Panc1 (cell line): Measurements from ENCODE around the gene KAT14. TPM values are rescaled to one million over a fixed set of nuclear protein-coding genes. Genes with fewer than 3 reads are reported as not detected.

Experiments used
- ATAC-seq: fragments of 200-7000 bp; cut with Tn5 transposase; 2 replicates; pipeline ENCODE4 v1.9.1; 2020; ENCODE audit warnings: mild to moderate bottlenecking, moderate library complexity
- BruUV-seq: library from RNA; stranded (reverse); fragments of 400-500 nt; replicated peaks from 2 replicates; lab custom pipeline; 2021; lab: Mats Ljungman, UMichigan
- CTCF ChIA-PET: fragments of 300-600 bp; sonication (Branson Sonifier 250); formaldehyde crosslinking; loops from one replicate; lab custom pipeline; 2022; ENCODE audit warnings: antibody characterized with exemption; lab: Charles Lee
- POLR2A ChIA-PET: fragments of 300-600 bp; sonication (Branson Sonifier 250); formaldehyde crosslinking; loops from one replicate; lab custom pipeline; 2022; ENCODE audit warnings: antibody characterized with exemption; lab: Charles Lee
- DNase-seq: peaks from one replicate; pipeline ENCODE4 v3.0.0-alpha.2; 2010; ENCODE audit warnings: low read depth, low spot score
- H3K27ac ChIP-seq: 2 replicates; pipeline ENCODE4 v1.5.1; 2011; ENCODE audit warnings: mild to moderate bottlenecking, low read length, inconsistent platforms
- H3K27me3 ChIP-seq: fragments of 200-500 bp; sonication (Bioruptor generic); 2 replicates; pipeline ENCODE4 v1.6.0; 2014; ENCODE audit warnings: low read length, inconsistent platforms; ENCODE audit not compliant: control insufficient read depth, insufficient read depth
- H3K36me3 ChIP-seq: fragments of 200-500 bp; sonication (Bioruptor generic); 2 replicates; pipeline ENCODE4 v1.5.1; 2014; ENCODE audit warnings: inconsistent platforms, mild to moderate bottlenecking, low read length, moderate library complexity; ENCODE audit not compliant: control insufficient read depth, insufficient read depth
- H3K4me1 ChIP-seq: 2 replicates; pipeline ENCODE4 v1.5.1; 2011; ENCODE audit warnings: inconsistent platforms, mild to moderate bottlenecking, low read length, moderate library complexity; ENCODE audit not compliant: control insufficient read depth, insufficient read depth
- H3K4me3 ChIP-seq, 2 experiments: 2 replicates each; pipeline ENCODE4 v1.5.1; 2011 to 2012; ENCODE audit warnings: low read depth in 2 of 2, low read length in 2 of 2, mild to moderate bottlenecking in 2 of 2, inconsistent platforms in 1 of 2, moderate library complexity in 1 of 2
- H3K9me3 ChIP-seq: fragments of 200-500 bp; sonication (Bioruptor generic); 2 replicates; pipeline ENCODE4 v1.5.1; 2014; ENCODE audit warnings: low read depth, mild to moderate bottlenecking, inconsistent platforms, low read length, moderate library complexity; ENCODE audit not compliant: control insufficient read depth, insufficient read depth
- CTCF ChIP-seq: fragments of 450-650 bp; IDR thresholded peaks from 2 replicates; pipeline ENCODE4 v1.5.1; 2017; ENCODE audit warnings: mild to moderate bottlenecking
- POLR2AphosphoS5 ChIP-seq: IDR thresholded peaks from 2 replicates; pipeline ENCODE4 v1.6.1; 2012; ENCODE audit warnings: mild to moderate bottlenecking, low read depth, low read length, moderate library complexity
- REST ChIP-seq, 2 experiments: IDR thresholded peaks; 2 replicates each; pipeline ENCODE4 v1.6.1; 2011 to 2012; ENCODE audit warnings: low read depth in 2 of 2, control low read depth in 1 of 2, low read length in 1 of 2, mild to moderate bottlenecking in 1 of 2, moderate library complexity in 1 of 2; ENCODE audit not compliant: insufficient read depth in 1 of 2
- SIN3A ChIP-seq: IDR thresholded peaks from 2 replicates; pipeline ENCODE4 v1.6.1; 2012; ENCODE audit warnings: low read depth, mild to moderate bottlenecking, low read length, moderate library complexity, borderline replicate concordance; ENCODE audit not compliant: insufficient read depth
- TCF7L2 ChIP-seq: IDR thresholded peaks from 2 replicates; pipeline ENCODE4 v1.6.1; 2011; ENCODE audit warnings: mild to moderate bottlenecking, low read depth, low read length, inconsistent platforms
- in situ Hi-C: cut with HindIII; loops from 2 replicates; pipeline ENCODE4 v1.10.0; 2016; ENCODE audit warnings: low sequenced_read_pairs, low pct_unique_long_range_greater_than_20kb
- intact Hi-C: fragments of 100-400 bp; cut with micrococcal nuclease; formaldehyde crosslinking; loops from one replicate; pipeline ENCODE4 v1.10.0; 2022; ENCODE audit not compliant: unreplicated experiment
- total RNA-seq: library from RNA; stranded (reverse); gene quantifications from one replicate; pipeline ENCODE4 v1.2.1, GENCODE V29; 2021; ENCODE audit not compliant: unreplicated experiment

Gene KAT14
- total RNA-seq, 1 experiment from 2014 or later, result 12.7 TPM

GRCh38 chr20:18165553-18165952 is 27.9 kb downstream of the KAT14 start:
- in situ Hi-C loops (no loop called here), intact Hi-C loops (loop anchor here (10.0 kb wide), 1 partner anchor 109 kb away; no protein-coding TSS in a partner anchor)
- TF ChIP-seq TCF7L2 (no peak), CTCF (no peak), REST (IDR thresholded peaks at IDR 0.05; ENCODE audit: insufficient read depth in 1 of 2, low read depth in 2 of 2, low read length in 1 of 2) (no peak), POLR2AphosphoS5 (no peak), SIN3A (no peak)
- no peaks in the 10 kb centered on the region for H3K27me3 ChIP-seq
- no peaks in the 10 kb centered on the region; the same call in 1 of the 2 replicates for H3K36me3 ChIP-seq
- no peaks in the 10 kb centered on the region for H3K9me3 ChIP-seq
- no peak overlapping the region for H3K4me3 ChIP-seq
- CTCF ChIA-PET, result no interaction called here
- BruUV-seq, result no TSS peak
- no peak overlapping the region for H3K27ac ChIP-seq
- DNase-seq (no peak), ATAC-seq (no peak)
- no peaks in the 10 kb centered on the region for H3K4me1 ChIP-seq
- POLR2A ChIA-PET, result no interaction called here

GRCh38 chr20:18166241-18166881 is 28.7 kb downstream of the KAT14 start:
- no peaks in the 10 kb centered on the region; the same call in 1 of the 2 replicates for H3K36me3 ChIP-seq
- POLR2A ChIA-PET, result no interaction called here
- DNase-seq, result no peak
- no peak overlapping the region for H3K4me3 ChIP-seq
- no peaks in the 10 kb centered on the region for H3K4me1 ChIP-seq
- in situ Hi-C loops (no loop called here), intact Hi-C loops (loop anchor here (10.0 kb wide), 1 partner anchor 108 kb away; no protein-coding TSS in a partner anchor)
- no TSS peak for BruUV-seq
- H3K27me3 ChIP-seq, result no peaks in the 10 kb centered on the region
- H3K9me3 ChIP-seq, result no peaks in the 10 kb centered on the region
- TF ChIP-seq REST (IDR thresholded peaks at IDR 0.05; ENCODE audit: insufficient read depth in 1 of 2, low read depth in 2 of 2, low read length in 1 of 2) (no peak), CTCF (no peak), SIN3A (no peak), POLR2AphosphoS5 (no peak), TCF7L2 (no peak)
- ATAC-seq, result no peak
- no peak overlapping the region for H3K27ac ChIP-seq
- CTCF ChIA-PET, result no interaction called here
